ENCODE results near the gene MAD2L1BP.

- TF ChIP-seq POLR2A (IDR thresholded peaks at IDR 0.05): no peak
- TF ChIP-seq CTCF (IDR thresholded peaks at IDR 0.05): no peak
These were observed 11.5 kb upstream of the MAD2L1BP start for GRCh38 chr6:43623880-43624785.
